SK-N-SH (cell line): ENCODE results near the gene UBE2E2. TPM values are rescaled to one million over a fixed set of nuclear protein-coding genes. Genes with fewer than 3 reads are reported as not detected.

ENCODE experiments used
- CTCF ChIA-PET: fragments of 300-600, 350-600 bp; formaldehyde crosslinking; extraction: SDS; loops from one replicate; lab custom pipeline; 2021; lab: Yijun Ruan, JAX
- POLR2A ChIA-PET: fragments of 350-600 bp; sonication (Branson Sonifier 250); formaldehyde crosslinking; extraction: SDS; loops from one replicate; lab custom pipeline; 2020; ENCODE audit warnings: antibody characterized with exemption, inconsistent platforms; lab: Yijun Ruan, JAX
- DNase-seq: peaks from one replicate; pipeline ENCODE4 v3.0.0; 2012
- H2AFZ ChIP-seq: fragments of 200-600 bp; sonication (generic); 2 replicates; pipeline ENCODE4 v1.8.1; 2016; ENCODE audit warnings: antibody characterized with exemption, mild to moderate bottlenecking, low read depth
- H3F3A ChIP-seq: fragments of 200-600 bp; sonication (generic); replicated peaks from 2 replicates; pipeline ENCODE3; 2016; ENCODE audit warnings: antibody characterized with exemption, mild to moderate bottlenecking; ENCODE audit not compliant: insufficient read depth
- H3K27ac ChIP-seq, 2 experiments: fragments of 200-500 bp in 1 of 2; fragments of 200-600 bp in 1 of 2; sonication (Bioruptor generic) in 1 of 2; sonication (generic), shearing (Covaris generic) in 1 of 2; 2 replicates each; pipeline versions ENCODE4 v1.5.1 to v1.6.1; 2014 to 2016; ENCODE audit warnings: low read depth in 2 of 2, inconsistent platforms in 1 of 2, low read length in 1 of 2, mild to moderate bottlenecking in 1 of 2, mixed read lengths in 1 of 2
- H3K27me3 ChIP-seq: fragments of 200-600 bp; sonication (generic), shearing (Covaris generic); 2 replicates; pipeline ENCODE4 v1.6.1; 2016; ENCODE audit warnings: mixed run types; ENCODE audit not compliant: insufficient read depth
- H3K36me3 ChIP-seq, 2 experiments: fragments of 200-500 bp in 1 of 2; fragments of 200-600 bp in 1 of 2; sonication (Bioruptor generic) in 1 of 2; sonication (generic) in 1 of 2; replicated peaks in 1 of 2; 2 replicates each; pipeline versions ENCODE3 to v1.5.1; 2014 to 2016; ENCODE audit warnings: low read length in 1 of 2, mild to moderate bottlenecking in 1 of 2; ENCODE audit not compliant: insufficient read depth in 2 of 2, control insufficient read depth in 1 of 2
- H3K4me1 ChIP-seq, 2 experiments: fragments of 200-500 bp in 1 of 2; fragments of 200-600 bp in 1 of 2; sonication (Bioruptor generic) in 1 of 2; sonication (generic), shearing (Covaris generic) in 1 of 2; 2 replicates each; pipeline versions ENCODE4 v1.5.1 to v1.6.1; 2014 to 2016; ENCODE audit warnings: low read depth in 1 of 2, low read length in 1 of 2, mixed run types in 1 of 2; ENCODE audit not compliant: insufficient read depth in 2 of 2, control insufficient read depth in 1 of 2
- H3K4me2 ChIP-seq: fragments of 200-600 bp; sonication (generic), shearing (Covaris generic); 2 replicates; pipeline ENCODE4 v1.6.1; 2017; ENCODE audit warnings: mixed run types
- H3K4me3 ChIP-seq, 2 experiments: fragments of 200-500 bp in 1 of 2; fragments of 200-600 bp in 1 of 2; sonication (Bioruptor generic) in 1 of 2; sonication (generic), shearing (Covaris generic) in 1 of 2; 2 replicates each; pipeline versions ENCODE4 v1.5.1 to v1.8.1; 2014 to 2016; ENCODE audit warnings: low read depth in 2 of 2, inconsistent platforms in 1 of 2, low read length in 1 of 2, mild to moderate bottlenecking in 1 of 2, mixed read lengths in 1 of 2, moderate library complexity in 1 of 2
- H3K79me2 ChIP-seq: fragments of 200-600 bp; sonication (generic); 2 replicates; pipeline ENCODE4 v1.8.1; 2017; ENCODE audit warnings: mild to moderate bottlenecking; ENCODE audit not compliant: insufficient read depth
- H3K9ac ChIP-seq: fragments of 200-600 bp; sonication (generic); 2 replicates; pipeline ENCODE4 v1.6.1; 2017; ENCODE audit warnings: mixed run types
- H3K9me2 ChIP-seq: fragments of 200-600 bp; sonication (generic); 2 replicates; pipeline ENCODE4 v1.6.1; 2017; ENCODE audit warnings: mixed run types
- H3K9me3 ChIP-seq: fragments of 200-600 bp; sonication (generic); 2 replicates; pipeline ENCODE4 v1.6.1; 2017; ENCODE audit warnings: mixed run types, mild to moderate bottlenecking, moderate library complexity
- H4K20me1 ChIP-seq: fragments of 200-600 bp; sonication (generic); 2 replicates; pipeline ENCODE4 v1.6.1; 2017; ENCODE audit warnings: mild to moderate bottlenecking, mixed run types; ENCODE audit not compliant: insufficient read depth
- CHD2 ChIP-seq: fragments of 150-350 bp; IDR thresholded peaks from 2 replicates; pipeline ENCODE4 v1.6.1; 2018; ENCODE audit warnings: low read length; ENCODE audit not compliant: partially characterized antibody
- CTCF ChIP-seq: fragments of 200-600 bp; sonication (generic); IDR thresholded peaks from 2 replicates; pipeline ENCODE4 v1.6.1; 2017; ENCODE audit warnings: antibody characterized with exemption, mild to moderate bottlenecking, moderate library complexity
- EZH2phosphoT487 ChIP-seq: fragments of 200-600 bp; sonication (generic); IDR thresholded peaks from 2 replicates; pipeline ENCODE4 v1.6.1; 2017; ENCODE audit warnings: low read depth, mixed run types, mild to moderate bottlenecking, antibody characterized with exemption, moderate library complexity, borderline replicate concordance
- FOXJ3 ChIP-seq: sonication (generic); formaldehyde crosslinking; IDR thresholded peaks from 2 replicates; pipeline ENCODE4 v1.5.1; 2020; ENCODE audit warnings: mild to moderate bottlenecking, missing genetic modification reagents
- GATA2 ChIP-seq: sonication (generic); formaldehyde crosslinking; IDR thresholded peaks from 2 replicates; pipeline ENCODE4 v1.5.0; 2020; ENCODE audit warnings: mild to moderate bottlenecking, missing genetic modification reagents
- MEF2A ChIP-seq: IDR thresholded peaks from 2 replicates; pipeline ENCODE4 v1.4.0; 2012; ENCODE audit warnings: low read depth, borderline replicate concordance
- NRF1 ChIP-seq: IDR thresholded peaks from 2 replicates; pipeline ENCODE4 v1.6.1; 2012; ENCODE audit warnings: low read depth, mild to moderate bottlenecking, low read length
- POLR2AphosphoS5 ChIP-seq: IDR thresholded peaks from 2 replicates; pipeline ENCODE4 v1.6.1; 2012; ENCODE audit warnings: low read depth, low read length
- RAD21 ChIP-seq: IDR thresholded peaks from 2 replicates; pipeline ENCODE4 v1.6.1; 2012; ENCODE audit warnings: mild to moderate bottlenecking, low read length
- RCOR1 ChIP-seq: fragments of 150-350 bp; IDR thresholded peaks from 2 replicates; pipeline ENCODE4 v1.6.1; 2017; ENCODE audit warnings: antibody characterized with exemption, low read length
- REST ChIP-seq: IDR thresholded peaks from 2 replicates; pipeline ENCODE4 v1.6.1; 2012; ENCODE audit warnings: mild to moderate bottlenecking, low read depth, low read length, moderate library complexity
- RFX5 ChIP-seq: IDR thresholded peaks from 2 replicates; pipeline ENCODE4 v1.6.1; 2012; ENCODE audit warnings: mild to moderate bottlenecking, improper control_type of control experiment, low read length
- RXRA ChIP-seq: IDR thresholded peaks from 2 replicates; pipeline ENCODE4 v1.4.0; 2012; ENCODE audit warnings: low read depth, mild to moderate bottlenecking, borderline replicate concordance
- SMC3 ChIP-seq: IDR thresholded peaks from 2 replicates; pipeline ENCODE4 v1.6.1; 2012; ENCODE audit warnings: low read depth, low read length, improper control_type of control experiment
- TAF1 ChIP-seq: IDR thresholded peaks from 2 replicates; pipeline ENCODE4 v1.6.1; 2012; ENCODE audit warnings: low read depth, mild to moderate bottlenecking, low read length, moderate library complexity, borderline replicate concordance
- TCF12 ChIP-seq: IDR thresholded peaks from 2 replicates; pipeline ENCODE4 v1.4.0; 2012
- YY1 ChIP-seq: IDR thresholded peaks from 2 replicates; pipeline ENCODE4 v1.4.0; 2012; ENCODE audit warnings: low read depth, mild to moderate bottlenecking
- WGBS: methylation state at CpG from one replicate; pipeline ENCODE4 v1.1.6; 2017; ENCODE audit warnings: low lambda C conversion rate; 5-methylcytosine and 5-hydroxymethylcytosine counted together
- polyA plus RNA-seq, 3 experiments: library from polyadenylated mRNA; depleted of rRNA; stranded (reverse); fragments of >200 nt; gene quantifications; 2 replicates each; pipeline ENCODE4 v1.2.3, GENCODE V29; 2012
- TF ChIP-seq, protein P1 (sequence below): fragments of 150-350 bp; IDR thresholded peaks from 2 replicates; pipeline ENCODE4 v1.6.1; 2017; ENCODE audit warnings: antibody characterized with exemption, low read length, low read depth, borderline replicate concordance
- TF ChIP-seq, protein P2 (sequence below): IDR thresholded peaks from 2 replicates; pipeline ENCODE4 v1.4.0; 2012; ENCODE audit warnings: low read depth
- TF ChIP-seq, protein P3 (sequence below): IDR thresholded peaks from 2 replicates; pipeline ENCODE4 v1.4.0; 2012; ENCODE audit warnings: low read depth, borderline replicate concordance
- TF ChIP-seq, protein P4 (sequence below): IDR thresholded peaks from 2 replicates; pipeline ENCODE4; 2012
- TF ChIP-seq, protein P5 (sequence below): IDR thresholded peaks from 2 replicates; pipeline ENCODE4 v1.4.0; 2012; ENCODE audit warnings: low read depth, borderline replicate concordance

The UBE2E2 gene
- polyA plus RNA-seq, 1 of the 3 experiments (the other 2 are of a cell fraction) = 46.4 TPM

DNA sequence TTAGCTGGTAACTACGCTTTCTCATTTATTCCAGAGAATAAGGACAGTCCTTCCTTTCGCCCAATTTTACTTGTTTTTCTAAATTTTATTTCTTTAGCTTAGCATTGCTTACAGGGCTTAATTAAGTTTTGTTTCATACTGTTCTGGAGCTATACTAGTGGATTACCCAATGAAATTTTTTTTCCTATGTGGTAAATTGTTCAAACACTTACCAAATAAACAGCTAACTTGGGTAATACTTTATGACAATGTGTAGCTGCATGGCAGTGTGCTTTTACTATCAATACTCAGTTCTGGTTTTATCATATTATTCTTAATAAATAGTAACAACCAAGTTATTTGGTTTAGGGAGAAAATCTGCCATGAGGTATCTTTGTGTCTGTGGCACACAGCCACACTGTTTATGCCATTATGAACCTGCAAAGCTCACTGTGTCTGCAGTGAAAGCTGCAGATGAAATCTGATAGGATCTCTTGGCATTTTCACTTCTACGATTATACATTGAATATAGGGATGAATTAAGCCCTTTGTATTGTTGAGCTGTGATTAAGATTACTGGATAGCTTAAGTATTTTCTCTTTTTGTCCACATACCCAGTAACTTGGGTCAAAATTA is 37.2 kb downstream of the UBE2E2 start:
- H3K9ac ChIP-seq = no peak overlapping the region
- 80% methylated on average over 3 of the region's 3 CpGs for WGBS
- H3K4me3 ChIP-seq = no peak overlapping the region
- H3K9me2 ChIP-seq = no peaks in the 10 kb centered on the region
- POLR2A ChIA-PET = interaction anchor here (1.3 kb wide), 1 partner anchor 677 kb away, joined by 5 read pairs; the partner anchor contains the start of genes NKIRAS1 and RPL15
- H3K9me3 ChIP-seq = no peaks in the 10 kb centered on the region
- H3K27ac ChIP-seq = no peak overlapping the region
- H3K4me1 ChIP-seq = peaks cover 0 to 5% of the 10 kb centered on the region in 2 experiments; a peak in 1 of 4 replicates
- CTCF ChIA-PET = interaction anchor here (1.0 kb wide), 2 partner anchors 12 to 402 kb away, joined by 3 read pairs; no protein-coding TSS in a partner anchor
- peaks cover 15% of the 10 kb centered on the region for H4K20me1 ChIP-seq
- no peaks in the 10 kb centered on the region for H3K36me3 ChIP-seq
- no peak overlapping the region for H3K4me2 ChIP-seq
- DNase-seq = no peak
- H3F3A ChIP-seq = peaks cover 14% of the 10 kb centered on the region
- H3K79me2 ChIP-seq = peaks cover 52% of the 10 kb centered on the region
- H2AFZ ChIP-seq = no peak overlapping the region
- H3K27me3 ChIP-seq = no peaks in the 10 kb centered on the region
- TF ChIP-seq RFX5 = no peak
- TF ChIP-seq, protein P1, sequence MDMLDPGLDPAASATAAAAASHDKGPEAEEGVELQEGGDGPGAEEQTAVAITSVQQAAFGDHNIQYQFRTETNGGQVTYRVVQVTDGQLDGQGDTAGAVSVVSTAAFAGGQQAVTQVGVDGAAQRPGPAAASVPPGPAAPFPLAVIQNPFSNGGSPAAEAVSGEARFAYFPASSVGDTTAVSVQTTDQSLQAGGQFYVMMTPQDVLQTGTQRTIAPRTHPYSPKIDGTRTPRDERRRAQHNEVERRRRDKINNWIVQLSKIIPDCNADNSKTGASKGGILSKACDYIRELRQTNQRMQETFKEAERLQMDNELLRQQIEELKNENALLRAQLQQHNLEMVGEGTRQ = no peak
- no peak for TF ChIP-seq CHD2
- TF ChIP-seq, protein P2, sequence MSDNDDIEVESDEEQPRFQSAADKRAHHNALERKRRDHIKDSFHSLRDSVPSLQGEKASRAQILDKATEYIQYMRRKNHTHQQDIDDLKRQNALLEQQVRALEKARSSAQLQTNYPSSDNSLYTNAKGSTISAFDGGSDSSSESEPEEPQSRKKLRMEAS = no peak
- TF ChIP-seq MEF2A = no peak
- no peak for TF ChIP-seq TAF1
- no peak for TF ChIP-seq EZH2phosphoT487
- TF ChIP-seq NRF1 = no peak
- TF ChIP-seq REST = no peak
- no peak for TF ChIP-seq POLR2AphosphoS5
- TF ChIP-seq, protein P3, sequence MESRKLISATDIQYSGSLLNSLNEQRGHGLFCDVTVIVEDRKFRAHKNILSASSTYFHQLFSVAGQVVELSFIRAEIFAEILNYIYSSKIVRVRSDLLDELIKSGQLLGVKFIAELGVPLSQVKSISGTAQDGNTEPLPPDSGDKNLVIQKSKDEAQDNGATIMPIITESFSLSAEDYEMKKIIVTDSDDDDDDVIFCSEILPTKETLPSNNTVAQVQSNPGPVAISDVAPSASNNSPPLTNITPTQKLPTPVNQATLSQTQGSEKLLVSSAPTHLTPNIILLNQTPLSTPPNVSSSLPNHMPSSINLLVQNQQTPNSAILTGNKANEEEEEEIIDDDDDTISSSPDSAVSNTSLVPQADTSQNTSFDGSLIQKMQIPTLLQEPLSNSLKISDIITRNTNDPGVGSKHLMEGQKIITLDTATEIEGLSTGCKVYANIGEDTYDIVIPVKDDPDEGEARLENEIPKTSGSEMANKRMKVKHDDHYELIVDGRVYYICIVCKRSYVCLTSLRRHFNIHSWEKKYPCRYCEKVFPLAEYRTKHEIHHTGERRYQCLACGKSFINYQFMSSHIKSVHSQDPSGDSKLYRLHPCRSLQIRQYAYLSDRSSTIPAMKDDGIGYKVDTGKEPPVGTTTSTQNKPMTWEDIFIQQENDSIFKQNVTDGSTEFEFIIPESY = no peak
- no peak for TF ChIP-seq SMC3
- TF ChIP-seq, protein P4, sequence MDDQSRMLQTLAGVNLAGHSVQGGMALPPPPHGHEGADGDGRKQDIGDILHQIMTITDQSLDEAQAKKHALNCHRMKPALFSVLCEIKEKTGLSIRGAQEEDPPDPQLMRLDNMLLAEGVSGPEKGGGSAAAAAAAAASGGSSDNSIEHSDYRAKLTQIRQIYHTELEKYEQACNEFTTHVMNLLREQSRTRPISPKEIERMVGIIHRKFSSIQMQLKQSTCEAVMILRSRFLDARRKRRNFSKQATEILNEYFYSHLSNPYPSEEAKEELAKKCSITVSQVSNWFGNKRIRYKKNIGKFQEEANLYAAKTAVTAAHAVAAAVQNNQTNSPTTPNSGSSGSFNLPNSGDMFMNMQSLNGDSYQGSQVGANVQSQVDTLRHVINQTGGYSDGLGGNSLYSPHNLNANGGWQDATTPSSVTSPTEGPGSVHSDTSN = no peak
- TF ChIP-seq, protein P5, sequence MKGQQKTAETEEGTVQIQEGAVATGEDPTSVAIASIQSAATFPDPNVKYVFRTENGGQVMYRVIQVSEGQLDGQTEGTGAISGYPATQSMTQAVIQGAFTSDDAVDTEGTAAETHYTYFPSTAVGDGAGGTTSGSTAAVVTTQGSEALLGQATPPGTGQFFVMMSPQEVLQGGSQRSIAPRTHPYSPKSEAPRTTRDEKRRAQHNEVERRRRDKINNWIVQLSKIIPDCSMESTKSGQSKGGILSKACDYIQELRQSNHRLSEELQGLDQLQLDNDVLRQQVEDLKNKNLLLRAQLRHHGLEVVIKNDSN = no peak
- TF ChIP-seq RXRA = no peak
- TF ChIP-seq CTCF = no peak
- TF ChIP-seq FOXJ3 = no peak
- TF ChIP-seq TCF12 = 0 out of 2 replicates have a peak, but pooled peaks have one; percentile 10
- 0 out of 2 replicates have a peak, but pooled peaks have one; percentile 6 for TF ChIP-seq RAD21
- TF ChIP-seq YY1 = no peak
- TF ChIP-seq RCOR1 = 0 out of 2 replicates have a peak, but pooled peaks have one; percentile 42
- peak; percentile 81 for TF ChIP-seq GATA2 (CRISPR knock-in tag)
